ENCODE data around the gene MRPS7.

DNA sequence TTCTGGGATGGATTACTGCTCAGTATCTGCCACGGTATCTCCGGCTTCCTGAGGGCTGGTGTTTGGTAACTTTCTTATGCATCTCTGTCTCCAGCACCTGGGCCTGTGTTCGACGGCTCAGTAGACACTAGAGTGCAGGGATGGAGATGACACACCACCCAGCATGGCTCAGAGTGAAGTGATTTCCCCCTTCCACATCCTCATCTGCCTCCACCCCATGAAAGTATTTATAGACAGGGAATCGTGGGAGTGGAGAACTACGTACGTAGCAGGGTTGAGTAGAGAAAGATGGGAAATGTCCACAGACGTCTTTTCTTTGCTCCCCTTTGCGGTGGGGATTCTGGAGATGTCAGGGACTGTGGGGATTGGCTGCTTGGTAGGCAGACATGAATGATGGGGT is 39.4 kb downstream of the MRPS7 start:
- no peak for TF ChIP-seq EZH2 (IDR thresholded peaks at IDR 0.05; ENCODE audit: borderline replicate concordance, low read length)
- TF ChIP-seq, protein P1, sequence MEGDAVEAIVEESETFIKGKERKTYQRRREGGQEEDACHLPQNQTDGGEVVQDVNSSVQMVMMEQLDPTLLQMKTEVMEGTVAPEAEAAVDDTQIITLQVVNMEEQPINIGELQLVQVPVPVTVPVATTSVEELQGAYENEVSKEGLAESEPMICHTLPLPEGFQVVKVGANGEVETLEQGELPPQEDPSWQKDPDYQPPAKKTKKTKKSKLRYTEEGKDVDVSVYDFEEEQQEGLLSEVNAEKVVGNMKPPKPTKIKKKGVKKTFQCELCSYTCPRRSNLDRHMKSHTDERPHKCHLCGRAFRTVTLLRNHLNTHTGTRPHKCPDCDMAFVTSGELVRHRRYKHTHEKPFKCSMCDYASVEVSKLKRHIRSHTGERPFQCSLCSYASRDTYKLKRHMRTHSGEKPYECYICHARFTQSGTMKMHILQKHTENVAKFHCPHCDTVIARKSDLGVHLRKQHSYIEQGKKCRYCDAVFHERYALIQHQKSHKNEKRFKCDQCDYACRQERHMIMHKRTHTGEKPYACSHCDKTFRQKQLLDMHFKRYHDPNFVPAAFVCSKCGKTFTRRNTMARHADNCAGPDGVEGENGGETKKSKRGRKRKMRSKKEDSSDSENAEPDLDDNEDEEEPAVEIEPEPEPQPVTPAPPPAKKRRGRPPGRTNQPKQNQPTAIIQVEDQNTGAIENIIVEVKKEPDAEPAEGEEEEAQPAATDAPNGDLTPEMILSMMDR (conservative IDR thresholded peaks at IDR 0.05 in 1 of 2, IDR thresholded peaks at IDR 0.05 in 1 of 2; ENCODE audit: extremely low read depth in 1 of 2, insufficient read depth in 1 of 2, low read depth in 1 of 2, low read length in 2 of 2): no peak
